Fibroblast of lung (primary cell): ENCODE results near the gene ORC3.

Experiments used
- CTCF ChIP-seq, 2 donors: IDR thresholded peaks in 1 of 2; conservative IDR thresholded peaks in 1 of 2; 1 replicate in 1 of 2; 2 replicates in 1 of 2; pipeline ENCODE4 v1.5.1; 2011 to 2012; ENCODE audit warnings: low read length in 2 of 2, control low read depth in 1 of 2, inconsistent platforms in 1 of 2, low read depth in 1 of 2, mild to moderate bottlenecking in 1 of 2
- EZH2 ChIP-seq: IDR thresholded peaks from 2 replicates; pipeline ENCODE4 v1.5.1; 2012; ENCODE audit warnings: low read length, control low read depth, mild to moderate bottlenecking; ENCODE audit errors: missing control alignments

GRCh38 chr6:87608802-87609201 lies 18.9 kb downstream of the ORC3 start:
- no peak for TF ChIP-seq CTCF (conservative IDR thresholded peaks at IDR 0.05 in 1 of 2, IDR thresholded peaks at IDR 0.05 in 1 of 2; ENCODE audit: low read depth in 1 of 2, low read length in 2 of 2)
- TF ChIP-seq EZH2 = no peak
